HCT116 (cell line): ENCODE data around the gene GAPDH. TPM values are rescaled to one million over a fixed set of nuclear protein-coding genes. Genes with fewer than 3 reads are reported as not detected.
A peak's percentile ranks its signal among the peaks of the same experiment; 100 is the strongest.

Experiments used
- ATAC-seq: fragments of 200-7000 bp; cut with Tn5 transposase; 2 replicates; pipeline ENCODE4 v1.9.1; 2020; ENCODE audit warnings: mild to moderate bottlenecking, moderate library complexity
- Bru-seq: library from RNA; stranded (reverse); fragments of 400-500 nt; gene quantifications from one replicate; lab custom pipeline; 2021; lab: Mats Ljungman, UMichigan
- BruChase-seq, 2 experiments: library from RNA; stranded (reverse); fragments of 400-500 nt; gene quantifications; one replicate each; lab custom pipeline; 2021; lab: Mats Ljungman, UMichigan
- BruUV-seq: library from RNA; stranded (reverse); fragments of 400-500 nt; replicated peaks from 2 replicates; lab custom pipeline; 2021; lab: Mats Ljungman, UMichigan
- CTCF ChIA-PET: fragments of 300-600 bp; sonication (Branson Sonifier 250); formaldehyde crosslinking; loops from one replicate; lab custom pipeline; 2021; ENCODE audit warnings: antibody characterized with exemption; lab: Charles Lee
- POLR2A ChIA-PET: fragments of 300-600, 350-600 bp; sonication (Branson Sonifier 250); formaldehyde crosslinking; loops from one replicate; lab custom pipeline; 2021; ENCODE audit warnings: antibody characterized with exemption; lab: Charles Lee
- RAD21 ChIA-PET, 2 experiments: fragments of 300-600 bp; sonication (Branson Sonifier 250); formaldehyde crosslinking; loops; one replicate each; lab custom pipeline; 2023; ENCODE audit warnings: low total read pairs in 2 of 2; ENCODE audit not compliant: uncharacterized antibody in 2 of 2, unreplicated experiment in 2 of 2, low non-redundant PET in 1 of 2; lab: Charles Lee
- DNase-seq: peaks from one replicate; pipeline ENCODE4 v3.0.0-alpha.2; 2010; ENCODE audit warnings: low read depth, low spot score
- H2AFZ ChIP-seq: fragments of 200-600 bp; shearing (Covaris generic), sonication (generic); 2 replicates; pipeline ENCODE4 v1.6.1; 2017; ENCODE audit warnings: low read depth, mixed run types, mixed read lengths, antibody characterized with exemption, low read length; ENCODE audit not compliant: poor library complexity, severe bottlenecking
- H3K27ac ChIP-seq: 2 replicates; pipeline ENCODE4 v1.5.1; 2012; ENCODE audit warnings: low read depth, low read length
- H3K27me3 ChIP-seq: fragments of 200-600 bp; sonication (generic); 2 replicates; pipeline ENCODE4 v1.6.1; 2016; ENCODE audit warnings: mixed run types, low read length, mixed read lengths; ENCODE audit not compliant: insufficient read depth
- H3K36me3 ChIP-seq, 2 experiments: fragments of 200-500 bp in 1 of 2; fragments of 200-600 bp in 1 of 2; sonication (Bioruptor generic) in 1 of 2; sonication (generic) in 1 of 2; 2 replicates each; pipeline versions ENCODE4 v1.5.1 to v1.6.1; 2014 to 2016; ENCODE audit warnings: low read length in 2 of 2, inconsistent platforms in 1 of 2, mixed read lengths in 1 of 2, mixed run types in 1 of 2; ENCODE audit not compliant: insufficient read depth in 2 of 2, control insufficient read depth in 1 of 2
- H3K4me1 ChIP-seq, 2 experiments: fragments of 200-600 bp in 1 of 2; sonication (generic) in 1 of 2; 2 replicates each; pipeline versions ENCODE4 v1.5.1 to v1.6.1; 2012 to 2017; ENCODE audit warnings: low read length in 2 of 2, inconsistent platforms in 1 of 2, mild to moderate bottlenecking in 1 of 2, mixed read lengths in 1 of 2, mixed run types in 1 of 2, moderate library complexity in 1 of 2; ENCODE audit not compliant: insufficient read depth in 2 of 2, control insufficient read depth in 1 of 2
- H3K4me2 ChIP-seq: fragments of 200-600 bp; sonication (generic); 2 replicates; pipeline ENCODE4 v1.6.1; 2017; ENCODE audit warnings: mixed run types, low read length, mixed read lengths
- H3K4me3 ChIP-seq, 2 experiments: fragments of 200-600 bp in 1 of 2; sonication (generic) in 1 of 2; replicated peaks in 1 of 2; 2 replicates each; pipeline ENCODE4 v1.5.1; 2011 to 2016; ENCODE audit warnings: low read length in 2 of 2, control low read depth in 1 of 2, low read depth in 1 of 2, mild to moderate bottlenecking in 1 of 2, mixed read lengths in 1 of 2, mixed run types in 1 of 2
- H3K79me2 ChIP-seq: fragments of 200-600 bp; sonication (generic); 2 replicates; pipeline ENCODE4 v1.6.1; 2017; ENCODE audit warnings: mild to moderate bottlenecking, mixed run types, low read length, moderate library complexity, mixed read lengths; ENCODE audit not compliant: insufficient read depth
- H3K9ac ChIP-seq: fragments of 200-600 bp; sonication (generic); 2 replicates; pipeline ENCODE4 v1.6.1; 2016; ENCODE audit warnings: low read length, mixed read lengths
- H3K9me2 ChIP-seq: fragments of 200-600 bp; sonication (generic), shearing (Covaris generic); 2 replicates; pipeline ENCODE4 v1.6.1; 2017; ENCODE audit warnings: mixed run types, mild to moderate bottlenecking, moderate library complexity; ENCODE audit not compliant: insufficient read depth
- H3K9me3 ChIP-seq, 2 experiments: fragments of 200-500 bp in 1 of 2; fragments of 200-600 bp in 1 of 2; sonication (Bioruptor generic) in 1 of 2; sonication (generic) in 1 of 2; 2 replicates each; pipeline ENCODE4 v1.6.1; 2014 to 2017; ENCODE audit warnings: low read length in 2 of 2, mixed read lengths in 2 of 2, inconsistent platforms in 1 of 2, low read depth in 1 of 2, mild to moderate bottlenecking in 1 of 2, mixed run types in 1 of 2, moderate library complexity in 1 of 2; ENCODE audit not compliant: control insufficient read depth in 1 of 2, insufficient read depth in 1 of 2
- H4K20me1 ChIP-seq: fragments of 200-600 bp; sonication (generic), shearing (Covaris generic); 2 replicates; pipeline ENCODE4 v1.6.1; 2017; ENCODE audit warnings: mixed run types, mild to moderate bottlenecking, moderate library complexity; ENCODE audit not compliant: insufficient read depth
- CBX3 ChIP-seq: IDR thresholded peaks from 2 replicates; pipeline ENCODE4 v1.6.1; 2012; ENCODE audit warnings: low read depth
- CEBPB ChIP-seq: IDR thresholded peaks from 2 replicates; pipeline ENCODE4 v1.6.1; 2012; ENCODE audit warnings: low read depth
- CTCF ChIP-seq, 3 experiments: fragments of 200-600 bp in 1 of 3; sonication (generic) in 1 of 3; IDR thresholded peaks in 2 of 3; conservative IDR thresholded peaks in 1 of 3; 2 replicates each; pipeline ENCODE4 v1.5.1; 2012 to 2017; ENCODE audit warnings: low read depth in 2 of 3, low read length in 2 of 3, antibody characterized with exemption in 1 of 3, borderline replicate concordance in 1 of 3, control low read depth in 1 of 3, mild to moderate bottlenecking in 1 of 3, mixed read lengths in 1 of 3, mixed run types in 1 of 3, moderate library complexity in 1 of 3; ENCODE audit not compliant: insufficient read depth in 1 of 3
- EGR1 ChIP-seq: IDR thresholded peaks from 2 replicates; pipeline ENCODE4 v1.6.1; 2012; ENCODE audit warnings: low read depth
- ELF1 ChIP-seq: IDR thresholded peaks from 2 replicates; pipeline ENCODE4 v1.6.1; 2012; ENCODE audit warnings: low read depth, borderline replicate concordance
- EZH2 ChIP-seq: fragments of 200-600 bp; sonication (generic); IDR thresholded peaks from 2 replicates; pipeline ENCODE4 v1.6.1; 2017; ENCODE audit warnings: antibody characterized with exemption, mixed run types
- EZH2phosphoT487 ChIP-seq: fragments of 200-600 bp; IDR thresholded peaks from 2 replicates; pipeline ENCODE4 v1.6.1; 2018; ENCODE audit warnings: antibody characterized with exemption, borderline replicate concordance
- FOSL1 ChIP-seq: IDR thresholded peaks from 2 replicates; pipeline ENCODE4 v1.6.1; 2012; ENCODE audit warnings: low read depth
- JUND ChIP-seq: IDR thresholded peaks from 2 replicates; pipeline ENCODE4 v1.6.1; 2012
- POLR2A ChIP-seq: IDR thresholded peaks from 2 replicates; pipeline ENCODE4 v1.7.0; 2011; ENCODE audit warnings: borderline replicate concordance; ENCODE audit not compliant: insufficient read depth, insufficient read length; ENCODE audit errors: extremely low read depth
- POLR2AphosphoS5 ChIP-seq: IDR thresholded peaks from 2 replicates; pipeline ENCODE4 v1.6.1; 2011; ENCODE audit warnings: mild to moderate bottlenecking, low read depth, low read length, moderate library complexity
- RAD21 ChIP-seq: IDR thresholded peaks from 2 replicates; pipeline ENCODE4 v1.6.1; 2012; ENCODE audit warnings: low read depth, mild to moderate bottlenecking
- SIN3A ChIP-seq: IDR thresholded peaks from 2 replicates; pipeline ENCODE4 v1.6.1; 2012; ENCODE audit warnings: low read depth
- SP1 ChIP-seq: IDR thresholded peaks from 2 replicates; pipeline ENCODE4 v1.6.1; 2012; ENCODE audit warnings: low read depth
- SRF ChIP-seq: IDR thresholded peaks from 2 replicates; pipeline ENCODE4 v1.6.1; 2012; ENCODE audit warnings: low read depth
- TCF7L2 ChIP-seq: IDR thresholded peaks from 2 replicates; pipeline ENCODE4 v1.7.0; 2011; ENCODE audit warnings: borderline replicate concordance, inconsistent platforms; ENCODE audit not compliant: insufficient read depth, insufficient read length; ENCODE audit errors: extremely low read depth
- YY1 ChIP-seq: IDR thresholded peaks from 2 replicates; pipeline ENCODE4 v1.6.1; 2011; ENCODE audit warnings: low read length, low read depth, moderate library complexity, mild to moderate bottlenecking; ENCODE audit not compliant: insufficient replicate concordance; ENCODE audit errors: extremely low read depth
- ZFX ChIP-seq: fragments of 450-650 bp; IDR thresholded peaks from 2 replicates; pipeline ENCODE4 v1.6.1; 2017
- ZNF274 ChIP-seq: fragments of 200-500 bp; sonication (Bioruptor generic); IDR thresholded peaks from 2 replicates; pipeline ENCODE4 v1.6.1; 2014; ENCODE audit warnings: mild to moderate bottlenecking, low read depth, low read length, inconsistent platforms
- intact Hi-C: fragments of 100-400 bp; cut with micrococcal nuclease; formaldehyde crosslinking; loops from 2 replicates; pipeline ENCODE4 v1.10.0; 2022
- long read RNA-seq: library from polyadenylated mRNA; unstranded; transcript quantifications from one replicate; pipeline ENCODE4 v2.0.0, GENCODE V29; 2021; ENCODE audit not compliant: unreplicated experiment
- polyA plus RNA-seq: library from polyadenylated mRNA; unstranded; fragments of >200 nt; gene quantifications from 2 replicates; pipeline ENCODE4 v1.2.1, GENCODE V29; 2012; ENCODE audit warnings: missing spikeins
- total RNA-seq: library from RNA; stranded (reverse); gene quantifications from one replicate; pipeline ENCODE4 v1.2.1, GENCODE V29; 2021; ENCODE audit not compliant: unreplicated experiment
- TF ChIP-seq, protein P1 (sequence below): IDR thresholded peaks from 2 replicates; pipeline ENCODE4 v1.6.1; 2012
- TF ChIP-seq, protein P2 (sequence below): IDR thresholded peaks from 2 replicates; pipeline ENCODE4 v1.6.1; 2012
- TF ChIP-seq, protein P3 (sequence below): IDR thresholded peaks from 2 replicates; pipeline ENCODE4 v1.6.1; 2011; ENCODE audit warnings: mild to moderate bottlenecking, low read length, moderate library complexity; ENCODE audit not compliant: insufficient replicate concordance; ENCODE audit errors: extremely low read depth

Gene GAPDH
- total RNA-seq (5,901 TPM), Bru-seq, nascent RNA (percentile 99 among the genes with signal in this experiment), BruChase-seq, experiment 1, labeled RNA remaining after a 6-hour chase (percentile 100 among the genes with signal in this experiment), BruChase-seq, experiment 2, labeled RNA remaining after a 2-hour chase (percentile 100 among the genes with signal in this experiment)
- polyA plus RNA-seq: 15,831 and 17,614 TPM in 2 replicates
- long read RNA-seq, transcript GAPDH-204 (8 exons, 1,256 nt): minor isoform, 78 of 5,876 reads
- long read RNA-seq, transcript GAPDH-208 (8 exons, 1,333 nt): minor isoform, 5 of 5,876 reads
- long read RNA-seq, transcript GAPDH-201 (9 exons, 1,875 nt): major isoform, 4,955 of 5,876 reads
- long read RNA-seq, transcript GAPDH-205 (9 exons, 1,348 nt): minor isoform, 19 of 5,876 reads
- long read RNA-seq, partial matches to known transcripts: 569 of 5,876 reads
- long read RNA-seq, other reads (novel, unspliced or antisense): 249 of 5,876 reads

DNA sequence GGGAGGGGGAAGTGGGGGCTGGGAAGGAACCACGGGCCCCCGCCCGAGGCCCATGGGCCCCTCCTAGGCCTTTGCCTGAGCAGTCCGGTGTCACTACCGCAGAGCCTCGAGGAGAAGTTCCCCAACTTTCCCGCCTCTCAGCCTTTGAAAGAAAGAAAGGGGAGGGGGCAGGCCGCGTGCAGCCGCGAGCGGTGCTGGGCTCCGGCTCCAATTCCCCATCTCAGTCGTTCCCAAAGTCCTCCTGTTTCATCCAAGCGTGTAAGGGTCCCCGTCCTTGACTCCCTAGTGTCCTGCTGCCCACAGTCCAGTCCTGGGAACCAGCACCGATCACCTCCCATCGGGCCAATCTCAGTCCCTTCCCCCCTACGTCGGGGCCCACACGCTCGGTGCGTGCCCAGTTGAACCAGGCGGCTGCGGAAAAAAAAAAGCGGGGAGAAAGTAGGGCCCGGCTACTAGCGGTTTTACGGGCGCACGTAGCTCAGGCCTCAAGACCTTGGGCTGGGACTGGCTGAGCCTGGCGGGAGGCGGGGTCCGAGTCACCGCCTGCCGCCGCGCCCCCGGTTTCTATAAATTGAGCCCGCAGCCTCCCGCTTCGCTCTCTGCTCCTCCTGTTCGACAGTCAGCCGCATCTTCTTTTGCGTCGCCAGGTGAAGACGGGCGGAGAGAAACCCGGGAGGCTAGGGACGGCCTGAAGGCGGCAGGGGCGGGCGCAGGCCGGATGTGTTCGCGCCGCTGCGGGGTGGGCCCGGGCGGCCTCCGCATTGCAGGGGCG, at the start of gene GAPDH:
GAPDH (plus strand) TSS at position 595 of the 772 bp plus-strand sequence. CDS start 316 bp downstream, outside the sequence.
- BruUV-seq: no TSS peak
- peak; percentile 96 for DNase-seq
- Histone ChIP-seq H3K9me3 (no peaks in the 10 kb centered on the region), H3K9me2 (no peaks in the 10 kb centered on the region), H3K9ac (peak within 1 kb of the TSS; percentile 98), H2AFZ (no peak within 1 kb of the TSS), H3K4me1 (peaks cover 15 to 70% of the 10 kb centered on the region in 2 experiments), H3K27ac (peak within 1 kb of the TSS; percentile 99), H3K79me2 (peaks cover 54% of the 10 kb centered on the region), H3K27me3 (no peaks in the 10 kb centered on the region), H3K4me3 (peak within 1 kb of the TSS; percentile 96 to 98), H3K4me2 (peak within 1 kb of the TSS; percentile 97), H4K20me1 (peaks cover 18% of the 10 kb centered on the region; the same call in 1 of the 2 replicates), H3K36me3 (peaks cover 30 to 64% of the 10 kb centered on the region in 2 experiments)
- peak; percentile 52 for ATAC-seq
- ChIA-PET RAD21 (no interaction called here), CTCF (no interaction called here), POLR2A (interaction anchor here (0.5 to 7.0 kb wide), 49 partner anchors 10 to 449 kb away, joined by 3 to 84 read pairs (median 4); partner anchors contain the start of genes CDCA3, MRPL51, NOP2 and TNFRSF1A)
- intact Hi-C loops: loop anchor here (2.0 to 10.0 kb wide), 2 partner anchors 39 to 199 kb away; partner anchors contain the start of gene NCAPD2
- TF ChIP-seq FOSL1: no peak
- TF ChIP-seq SIN3A: no peak
- TF ChIP-seq EZH2phosphoT487: no peak
- peak; percentile 53 for TF ChIP-seq TCF7L2
- TF ChIP-seq SP1: no peak
- TF ChIP-seq CEBPB: no peak
- no peak for TF ChIP-seq CTCF (IDR thresholded peaks at IDR 0.05 in 2 of 3, conservative IDR thresholded peaks at IDR 0.05 in 1 of 3; ENCODE audit: borderline replicate concordance in 1 of 3, insufficient read depth in 1 of 3, low read depth in 2 of 3, low read length in 2 of 3)
- TF ChIP-seq POLR2A: peak; percentile 99
- peak; percentile 100 for TF ChIP-seq POLR2AphosphoS5
- TF ChIP-seq EGR1: no peak
- TF ChIP-seq, protein P1, sequence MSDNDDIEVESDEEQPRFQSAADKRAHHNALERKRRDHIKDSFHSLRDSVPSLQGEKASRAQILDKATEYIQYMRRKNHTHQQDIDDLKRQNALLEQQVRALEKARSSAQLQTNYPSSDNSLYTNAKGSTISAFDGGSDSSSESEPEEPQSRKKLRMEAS: no peak
- peak; percentile 74 for TF ChIP-seq YY1
- TF ChIP-seq, protein P2, sequence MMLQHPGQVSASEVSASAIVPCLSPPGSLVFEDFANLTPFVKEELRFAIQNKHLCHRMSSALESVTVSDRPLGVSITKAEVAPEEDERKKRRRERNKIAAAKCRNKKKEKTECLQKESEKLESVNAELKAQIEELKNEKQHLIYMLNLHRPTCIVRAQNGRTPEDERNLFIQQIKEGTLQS: no peak
- TF ChIP-seq, protein P3, sequence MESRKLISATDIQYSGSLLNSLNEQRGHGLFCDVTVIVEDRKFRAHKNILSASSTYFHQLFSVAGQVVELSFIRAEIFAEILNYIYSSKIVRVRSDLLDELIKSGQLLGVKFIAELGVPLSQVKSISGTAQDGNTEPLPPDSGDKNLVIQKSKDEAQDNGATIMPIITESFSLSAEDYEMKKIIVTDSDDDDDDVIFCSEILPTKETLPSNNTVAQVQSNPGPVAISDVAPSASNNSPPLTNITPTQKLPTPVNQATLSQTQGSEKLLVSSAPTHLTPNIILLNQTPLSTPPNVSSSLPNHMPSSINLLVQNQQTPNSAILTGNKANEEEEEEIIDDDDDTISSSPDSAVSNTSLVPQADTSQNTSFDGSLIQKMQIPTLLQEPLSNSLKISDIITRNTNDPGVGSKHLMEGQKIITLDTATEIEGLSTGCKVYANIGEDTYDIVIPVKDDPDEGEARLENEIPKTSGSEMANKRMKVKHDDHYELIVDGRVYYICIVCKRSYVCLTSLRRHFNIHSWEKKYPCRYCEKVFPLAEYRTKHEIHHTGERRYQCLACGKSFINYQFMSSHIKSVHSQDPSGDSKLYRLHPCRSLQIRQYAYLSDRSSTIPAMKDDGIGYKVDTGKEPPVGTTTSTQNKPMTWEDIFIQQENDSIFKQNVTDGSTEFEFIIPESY: peak; percentile 29
- no peak for TF ChIP-seq ELF1
- no peak for TF ChIP-seq RAD21
- TF ChIP-seq ZFX: peak; percentile 61; the same call in 1 of the 2 replicates
- TF ChIP-seq SRF: no peak
- no peak for TF ChIP-seq ZNF274
- TF ChIP-seq EZH2: no peak
- no peak for TF ChIP-seq CBX3
- no peak for TF ChIP-seq JUND
